B cell (primary cell): Measurements from ENCODE around the gene DISP3. TPM values are rescaled to one million over a fixed set of nuclear protein-coding genes. Genes with fewer than 3 reads are reported as not detected.

Source experiments
- ATAC-seq: fragments of 200-7000 bp; cut with Tn5 transposase; one replicate; pipeline ENCODE4 v1.10.0; 2021; ENCODE audit warnings: low read depth, mild to moderate bottlenecking, moderate number of reproducible peaks, moderate library complexity
- CTCF ChIA-PET: fragments of 350-600 bp; sonication (Branson Sonifier 250); formaldehyde crosslinking; loops from one replicate; lab custom pipeline; 2021; ENCODE audit warnings: antibody characterized with exemption, inconsistent platforms; lab: Charles Lee
- POLR2A ChIA-PET: fragments of 350-600 bp; sonication (Branson Sonifier 250); formaldehyde crosslinking; loops from one replicate; lab custom pipeline; 2021; ENCODE audit warnings: antibody characterized with exemption; lab: Charles Lee
- DNase-seq: peaks from one replicate; pipeline ENCODE4 v3.0.0; 2013
- H2AFZ ChIP-seq: 2 replicates; pipeline ENCODE4 v1.6.1; 2012; ENCODE audit warnings: mild to moderate bottlenecking, low read depth, low read length; ENCODE audit not compliant: insufficient read depth, poor library complexity, severe bottlenecking
- H3K27ac ChIP-seq, 2 donors: 1 replicate in 1 of 2; 2 replicates in 1 of 2; pipeline ENCODE4 v1.5.1; 2012 to 2013; ENCODE audit warnings: low read length in 2 of 2, mild to moderate bottlenecking in 2 of 2, moderate library complexity in 1 of 2
- H3K27me3 ChIP-seq, 4 experiments: fragments of 200-600 bp in 1 of 4; sonication (generic) in 1 of 4; replicated peaks in 1 of 4; 1 replicate in 2 of 4; 2 replicates in 2 of 4; pipeline versions ENCODE4 v1.6.1 to v1.7.0; 2013 to 2016; ENCODE audit warnings: low read length in 3 of 4, mild to moderate bottlenecking in 2 of 4, mixed read lengths in 1 of 4, moderate library complexity in 1 of 4; ENCODE audit not compliant: insufficient read depth in 4 of 4, control insufficient read depth in 3 of 4; ENCODE audit errors: control extremely low read depth in 1 of 4
- H3K36me3 ChIP-seq, 2 experiments: replicated peaks in 1 of 2; 1 replicate in 1 of 2; 2 replicates in 1 of 2; pipeline versions ENCODE4 v1.6.1 to v1.7.1; 2013; ENCODE audit warnings: low read length in 1 of 2; ENCODE audit not compliant: insufficient read depth in 2 of 2, control insufficient read depth in 1 of 2; ENCODE audit errors: control extremely low read depth in 1 of 2, extremely low read depth in 1 of 2
- H3K4me1 ChIP-seq, 2 donors: fragments of 200-600 bp in 1 of 2; sonication (generic) in 1 of 2; 1 replicate in 1 of 2; 2 replicates in 1 of 2; pipeline versions ENCODE4 v1.5.1 to v1.6.1; 2013 to 2017; ENCODE audit warnings: low read length in 2 of 2; ENCODE audit not compliant: control insufficient read depth in 2 of 2, insufficient read depth in 2 of 2
- H3K4me2 ChIP-seq: replicated peaks from 2 replicates; pipeline ENCODE3; 2012; ENCODE audit warnings: mild to moderate bottlenecking, low read depth, low read length; ENCODE audit not compliant: poor library complexity, severe bottlenecking
- H3K4me3 ChIP-seq, 5 experiments: fragments of 200-600 bp in 1 of 5; sonication (generic) in 1 of 5; 1 replicate in 3 of 5; 2 replicates in 2 of 5; pipeline versions ENCODE4 v1.5.1 to v1.7.0; 2011 to 2016; ENCODE audit warnings: low read length in 4 of 5, mild to moderate bottlenecking in 4 of 5, low read depth in 2 of 5, control low read depth in 1 of 5, moderate library complexity in 1 of 5; ENCODE audit not compliant: insufficient read depth in 1 of 5; ENCODE audit errors: control extremely low read depth in 1 of 5, extremely low read depth in 1 of 5
- H3K79me2 ChIP-seq: fragments of 200-600 bp; sonication (generic); one replicate; pipeline ENCODE4 v1.6.0; 2016; ENCODE audit warnings: low read length; ENCODE audit not compliant: control insufficient read depth, insufficient read depth
- H3K9ac ChIP-seq: fragments of 200-600 bp; sonication (generic); 2 replicates; pipeline ENCODE4 v1.6.1; 2017; ENCODE audit warnings: mild to moderate bottlenecking, low read length, moderate library complexity
- H3K9me3 ChIP-seq, 3 donors: one replicate each; pipeline versions ENCODE4 v1.6.1 to v1.7.1; 2013; ENCODE audit warnings: low read length in 2 of 3; ENCODE audit not compliant: control insufficient read depth in 2 of 3, insufficient read depth in 1 of 3; ENCODE audit errors: control extremely low read depth in 1 of 3
- H4K20me1 ChIP-seq: 2 replicates; pipeline ENCODE4 v1.6.0; 2012; ENCODE audit warnings: mild to moderate bottlenecking, low read length; ENCODE audit not compliant: insufficient read depth, control insufficient read depth, poor library complexity, severe bottlenecking
- H3K27ac Mint-ChIP-seq: one replicate; pipeline ENCODE4 v1.8.0; 2021; ENCODE audit warnings: mixed read lengths
- H3K27me3 Mint-ChIP-seq: one replicate; pipeline ENCODE4 v1.8.0; 2021; ENCODE audit warnings: mixed read lengths
- H3K4me1 Mint-ChIP-seq: one replicate; pipeline ENCODE4 v1.8.0; 2021; ENCODE audit warnings: mixed read lengths
- H3K4me3 Mint-ChIP-seq: one replicate; pipeline ENCODE4 v1.8.0; 2021; ENCODE audit warnings: mixed read lengths
- H3K9me3 Mint-ChIP-seq: one replicate; pipeline ENCODE4 v1.8.0; 2022; ENCODE audit warnings: mixed read lengths; ENCODE audit not compliant: insufficient read depth
- EZH2 ChIP-seq: IDR thresholded peaks from 2 replicates; pipeline ENCODE4 v1.6.1; 2012; ENCODE audit warnings: borderline replicate concordance, low read depth, mild to moderate bottlenecking, moderate library complexity, low read length; ENCODE audit not compliant: insufficient read depth, poor library complexity, severe bottlenecking
- WGBS: methylation state at CpG from one replicate; pipeline ENCODE4 v1.1.5; 2013; ENCODE audit warnings: missing lambda C conversion rate; ENCODE audit not compliant: insufficient coverage; 5-methylcytosine and 5-hydroxymethylcytosine counted together
- intact Hi-C: fragments of 100-400 bp; cut with micrococcal nuclease; formaldehyde crosslinking; loops from one replicate; pipeline ENCODE4 v1.10.0; 2022
- polyA plus RNA-seq: library from polyadenylated mRNA; depleted of rRNA; stranded (reverse); fragments of >200 nt; gene quantifications from 2 replicates; pipeline ENCODE4 v1.2.3, GENCODE V29; 2012
- total RNA-seq, 2 donors: library from RNA; stranded (reverse); fragments of 120-200 nt in 1 of 2; gene quantifications; 1 replicate in 1 of 2; 2 replicates in 1 of 2; pipeline versions ENCODE4 v1.2.3 to v1.2.4, GENCODE V29; 2013 to 2022
- TF ChIP-seq, protein P1 (sequence below): fragments of 200-600 bp; IDR thresholded peaks from one replicate; pipeline ENCODE4 v1.8.0; 2022; ENCODE audit warnings: antibody characterized with exemption, mild to moderate bottlenecking

Gene DISP3
- total and polyA plus RNA-seq, 2 donors (not counting 1 experiment from before 2014, with no cell fraction given), result 0.25 to 1.6 TPM

DNA sequence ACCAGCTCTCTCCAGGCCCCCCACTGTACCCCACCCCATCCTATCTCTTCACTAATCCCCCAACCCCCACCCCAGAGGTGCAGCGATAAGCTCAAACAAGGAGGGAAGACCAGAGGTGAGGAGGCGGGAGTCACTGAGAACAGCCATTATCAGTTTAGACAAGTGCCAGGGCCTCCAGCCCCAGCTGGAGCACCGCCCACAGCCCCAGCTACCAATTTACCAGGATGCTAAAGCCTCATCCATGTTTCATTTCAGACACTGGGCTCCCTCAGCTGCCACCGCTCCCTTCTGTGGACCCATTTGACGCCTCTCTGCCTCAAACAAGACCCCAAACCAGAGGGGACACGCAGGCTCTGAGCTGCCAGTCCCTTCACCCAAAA is 80.6 kb downstream of the DISP3 start:
- no peak overlapping the region for H3K27ac ChIP-seq
- H3K4me3 ChIP-seq, result no peak overlapping the region
- H3K27ac Mint-ChIP-seq, result no peak overlapping the region
- no peak overlapping the region for H3K4me2 ChIP-seq
- ATAC-seq (no peak), DNase-seq (no peak)
- no peak overlapping the region for H3K9ac ChIP-seq
- peaks cover 53% of the 10 kb centered on the region for H3K27me3 Mint-ChIP-seq
- H3K4me1 ChIP-seq, result peaks cover 7 to 10% of the 10 kb centered on the region in 2 donors
- intact Hi-C loops, result no loop called here
- WGBS, result 88% methylated on average over 5 of the region's 6 CpGs
- H3K9me3 ChIP-seq, result no peaks in the 10 kb centered on the region
- CTCF ChIA-PET, result no interaction called here
- H3K4me3 Mint-ChIP-seq, result no peak overlapping the region
- H3K9me3 Mint-ChIP-seq, result no peaks in the 10 kb centered on the region
- no peak overlapping the region for H2AFZ ChIP-seq
- H3K4me1 Mint-ChIP-seq, result peaks cover 13% of the 10 kb centered on the region
- POLR2A ChIA-PET, result no interaction called here
- no peaks in the 10 kb centered on the region for H3K36me3 ChIP-seq
- H3K27me3 ChIP-seq, result peaks cover 0 to 17% (median 8%) of the 10 kb centered on the region in 4 experiments
- TF ChIP-seq, protein P1, sequence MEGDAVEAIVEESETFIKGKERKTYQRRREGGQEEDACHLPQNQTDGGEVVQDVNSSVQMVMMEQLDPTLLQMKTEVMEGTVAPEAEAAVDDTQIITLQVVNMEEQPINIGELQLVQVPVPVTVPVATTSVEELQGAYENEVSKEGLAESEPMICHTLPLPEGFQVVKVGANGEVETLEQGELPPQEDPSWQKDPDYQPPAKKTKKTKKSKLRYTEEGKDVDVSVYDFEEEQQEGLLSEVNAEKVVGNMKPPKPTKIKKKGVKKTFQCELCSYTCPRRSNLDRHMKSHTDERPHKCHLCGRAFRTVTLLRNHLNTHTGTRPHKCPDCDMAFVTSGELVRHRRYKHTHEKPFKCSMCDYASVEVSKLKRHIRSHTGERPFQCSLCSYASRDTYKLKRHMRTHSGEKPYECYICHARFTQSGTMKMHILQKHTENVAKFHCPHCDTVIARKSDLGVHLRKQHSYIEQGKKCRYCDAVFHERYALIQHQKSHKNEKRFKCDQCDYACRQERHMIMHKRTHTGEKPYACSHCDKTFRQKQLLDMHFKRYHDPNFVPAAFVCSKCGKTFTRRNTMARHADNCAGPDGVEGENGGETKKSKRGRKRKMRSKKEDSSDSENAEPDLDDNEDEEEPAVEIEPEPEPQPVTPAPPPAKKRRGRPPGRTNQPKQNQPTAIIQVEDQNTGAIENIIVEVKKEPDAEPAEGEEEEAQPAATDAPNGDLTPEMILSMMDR, result no peak
- no peak for TF ChIP-seq EZH2
- H3K79me2 ChIP-seq, result no peaks in the 10 kb centered on the region
- H4K20me1 ChIP-seq, result no peaks in the 10 kb centered on the region

DNA sequence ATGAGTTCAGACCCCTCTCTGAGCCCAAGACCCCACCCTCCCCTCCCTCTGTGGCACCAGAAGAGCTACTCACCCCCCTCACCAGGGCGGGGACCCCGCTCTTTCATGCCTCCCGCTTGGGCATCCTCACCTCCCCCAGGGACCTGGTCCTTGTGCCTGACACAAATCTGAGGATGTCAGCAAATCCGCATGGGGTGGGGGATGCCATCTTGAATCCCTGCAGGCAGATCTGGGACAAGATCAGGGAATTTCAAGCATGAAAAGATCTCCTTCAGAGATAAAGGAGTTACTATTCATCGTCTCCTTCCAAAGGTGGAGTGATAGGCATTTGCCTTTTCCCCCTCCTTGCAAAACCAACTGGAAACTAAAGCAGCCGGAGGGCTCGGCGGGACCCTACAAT is 81.1 kb downstream of the DISP3 start:
- no peak overlapping the region for H3K9ac ChIP-seq
- no peaks in the 10 kb centered on the region for H4K20me1 ChIP-seq
- ATAC-seq, result no peak
- DNase-seq, result no peak
- H3K27ac Mint-ChIP-seq, result no peak overlapping the region
- peaks cover 7 to 10% of the 10 kb centered on the region in 2 donors for H3K4me1 ChIP-seq
- no peaks in the 10 kb centered on the region for H3K9me3 ChIP-seq
- no peak overlapping the region for H2AFZ ChIP-seq
- TF ChIP-seq, protein P1, result no peak
- TF ChIP-seq EZH2, result no peak
- H3K36me3 ChIP-seq, result no peaks in the 10 kb centered on the region
- intact Hi-C loops, result no loop called here
- peaks cover 13% of the 10 kb centered on the region for H3K4me1 Mint-ChIP-seq
- H3K27ac ChIP-seq, result no peak overlapping the region
- peaks cover 49% of the 10 kb centered on the region for H3K27me3 Mint-ChIP-seq
- H3K9me3 Mint-ChIP-seq, result no peaks in the 10 kb centered on the region
- no CpG with 5 or more reads among the region's 8 CpGs for WGBS
- ChIA-PET CTCF (no interaction called here), POLR2A (no interaction called here)
- no peak overlapping the region for H3K4me3 Mint-ChIP-seq
- H3K4me2 ChIP-seq, result no peak overlapping the region
- peaks cover 0 to 15% (median 7%) of the 10 kb centered on the region in 4 experiments for H3K27me3 ChIP-seq
- no peaks in the 10 kb centered on the region for H3K79me2 ChIP-seq
- no peak overlapping the region for H3K4me3 ChIP-seq
